MM.1S (cell line): ENCODE measurements around the gene FYN.

Experiments
- EZH2 ChIP-seq: fragments of 300-600 bp; sonication (generic); optimal IDR thresholded peaks from 2 replicates; pipeline ENCODE3; 2017; ENCODE audit warnings: low read depth, mild to moderate bottlenecking, antibody characterized with exemption, low read length, mixed read lengths
- EZH2phosphoT487 ChIP-seq: fragments of 300-600 bp; sonication (generic); IDR thresholded peaks from 2 replicates; pipeline ENCODE4 v1.6.1; 2018; ENCODE audit warnings: antibody characterized with exemption, low read length
- TF ChIP-seq, protein P1 (sequence below): fragments of 300-600 bp; sonication (generic); IDR thresholded peaks from 2 replicates; pipeline ENCODE4 v1.5.1; 2016; ENCODE audit warnings: antibody characterized with exemption, low read length, mixed read lengths

DNA sequence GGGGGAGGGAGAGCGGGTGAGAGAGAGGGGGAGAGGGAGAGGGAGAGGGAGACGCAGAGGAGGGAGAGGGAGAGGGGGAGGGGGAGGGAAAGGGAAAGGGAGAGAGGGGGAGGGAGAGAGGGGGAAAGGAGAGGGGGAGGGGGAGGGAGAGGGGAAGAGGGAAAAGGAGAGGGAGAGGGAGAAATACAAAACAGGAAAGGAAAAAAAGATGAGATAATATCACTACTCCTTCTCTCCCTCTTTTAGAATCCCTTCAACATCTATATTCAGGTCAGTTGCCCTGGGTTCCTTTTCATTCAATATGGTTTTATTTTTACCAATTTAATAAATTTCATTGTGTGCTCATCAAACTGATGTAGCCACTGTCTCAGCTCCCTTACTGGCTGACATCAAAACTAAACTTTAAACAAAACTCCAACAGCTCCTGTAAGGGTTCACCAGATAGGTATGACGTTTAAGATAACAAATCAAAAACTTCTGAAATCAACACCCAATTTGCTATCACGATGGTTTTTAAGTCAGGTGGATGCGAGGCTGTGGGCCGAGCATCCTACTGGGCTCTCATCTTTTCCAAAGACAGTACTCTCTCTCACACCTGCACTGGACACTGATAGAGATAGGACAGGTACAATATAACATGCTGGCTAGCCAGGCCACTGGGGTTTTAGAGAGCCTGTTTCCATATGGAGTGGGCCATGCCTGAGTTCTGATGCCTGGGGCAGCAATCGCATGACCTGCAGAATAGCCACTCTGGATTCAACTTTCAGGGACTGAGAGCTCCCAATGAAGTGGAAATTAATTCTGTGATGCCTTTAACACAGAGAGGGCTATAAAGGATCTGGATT is 99.5 kb downstream of the FYN start:
- TF ChIP-seq, protein P1, sequence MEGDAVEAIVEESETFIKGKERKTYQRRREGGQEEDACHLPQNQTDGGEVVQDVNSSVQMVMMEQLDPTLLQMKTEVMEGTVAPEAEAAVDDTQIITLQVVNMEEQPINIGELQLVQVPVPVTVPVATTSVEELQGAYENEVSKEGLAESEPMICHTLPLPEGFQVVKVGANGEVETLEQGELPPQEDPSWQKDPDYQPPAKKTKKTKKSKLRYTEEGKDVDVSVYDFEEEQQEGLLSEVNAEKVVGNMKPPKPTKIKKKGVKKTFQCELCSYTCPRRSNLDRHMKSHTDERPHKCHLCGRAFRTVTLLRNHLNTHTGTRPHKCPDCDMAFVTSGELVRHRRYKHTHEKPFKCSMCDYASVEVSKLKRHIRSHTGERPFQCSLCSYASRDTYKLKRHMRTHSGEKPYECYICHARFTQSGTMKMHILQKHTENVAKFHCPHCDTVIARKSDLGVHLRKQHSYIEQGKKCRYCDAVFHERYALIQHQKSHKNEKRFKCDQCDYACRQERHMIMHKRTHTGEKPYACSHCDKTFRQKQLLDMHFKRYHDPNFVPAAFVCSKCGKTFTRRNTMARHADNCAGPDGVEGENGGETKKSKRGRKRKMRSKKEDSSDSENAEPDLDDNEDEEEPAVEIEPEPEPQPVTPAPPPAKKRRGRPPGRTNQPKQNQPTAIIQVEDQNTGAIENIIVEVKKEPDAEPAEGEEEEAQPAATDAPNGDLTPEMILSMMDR, result no peak
- TF ChIP-seq EZH2phosphoT487, result no peak
- TF ChIP-seq EZH2, result no peak
